Panc1 (cell line): ENCODE results near the gene NOX3. TPM values are rescaled to one million over a fixed set of nuclear protein-coding genes. Genes with fewer than 3 reads are reported as not detected.

Source experiments
- ATAC-seq: fragments of 200-7000 bp; cut with Tn5 transposase; 2 replicates; pipeline ENCODE4 v1.9.1; 2020; ENCODE audit warnings: mild to moderate bottlenecking, moderate library complexity
- BruUV-seq: library from RNA; stranded (reverse); fragments of 400-500 nt; replicated peaks from 2 replicates; lab custom pipeline; 2021; lab: Mats Ljungman, UMichigan
- CTCF ChIA-PET: fragments of 300-600 bp; sonication (Branson Sonifier 250); formaldehyde crosslinking; loops from one replicate; lab custom pipeline; 2022; ENCODE audit warnings: antibody characterized with exemption; lab: Charles Lee
- POLR2A ChIA-PET: fragments of 300-600 bp; sonication (Branson Sonifier 250); formaldehyde crosslinking; loops from one replicate; lab custom pipeline; 2022; ENCODE audit warnings: antibody characterized with exemption; lab: Charles Lee
- DNase-seq: peaks from one replicate; pipeline ENCODE4 v3.0.0-alpha.2; 2010; ENCODE audit warnings: low read depth, low spot score
- H3K27ac ChIP-seq: 2 replicates; pipeline ENCODE4 v1.5.1; 2011; ENCODE audit warnings: mild to moderate bottlenecking, low read length, inconsistent platforms
- H3K27me3 ChIP-seq: fragments of 200-500 bp; sonication (Bioruptor generic); 2 replicates; pipeline ENCODE4 v1.6.0; 2014; ENCODE audit warnings: low read length, inconsistent platforms; ENCODE audit not compliant: control insufficient read depth, insufficient read depth
- H3K36me3 ChIP-seq: fragments of 200-500 bp; sonication (Bioruptor generic); 2 replicates; pipeline ENCODE4 v1.5.1; 2014; ENCODE audit warnings: inconsistent platforms, mild to moderate bottlenecking, low read length, moderate library complexity; ENCODE audit not compliant: control insufficient read depth, insufficient read depth
- H3K4me1 ChIP-seq: 2 replicates; pipeline ENCODE4 v1.5.1; 2011; ENCODE audit warnings: inconsistent platforms, mild to moderate bottlenecking, low read length, moderate library complexity; ENCODE audit not compliant: control insufficient read depth, insufficient read depth
- H3K4me3 ChIP-seq, 2 experiments: 2 replicates each; pipeline ENCODE4 v1.5.1; 2011 to 2012; ENCODE audit warnings: low read depth in 2 of 2, low read length in 2 of 2, mild to moderate bottlenecking in 2 of 2, inconsistent platforms in 1 of 2, moderate library complexity in 1 of 2
- H3K9me3 ChIP-seq: fragments of 200-500 bp; sonication (Bioruptor generic); 2 replicates; pipeline ENCODE4 v1.5.1; 2014; ENCODE audit warnings: low read depth, mild to moderate bottlenecking, inconsistent platforms, low read length, moderate library complexity; ENCODE audit not compliant: control insufficient read depth, insufficient read depth
- CTCF ChIP-seq: fragments of 450-650 bp; IDR thresholded peaks from 2 replicates; pipeline ENCODE4 v1.5.1; 2017; ENCODE audit warnings: mild to moderate bottlenecking
- POLR2AphosphoS5 ChIP-seq: IDR thresholded peaks from 2 replicates; pipeline ENCODE4 v1.6.1; 2012; ENCODE audit warnings: mild to moderate bottlenecking, low read depth, low read length, moderate library complexity
- SIN3A ChIP-seq: IDR thresholded peaks from 2 replicates; pipeline ENCODE4 v1.6.1; 2012; ENCODE audit warnings: low read depth, mild to moderate bottlenecking, low read length, moderate library complexity, borderline replicate concordance; ENCODE audit not compliant: insufficient read depth
- TCF7L2 ChIP-seq: IDR thresholded peaks from 2 replicates; pipeline ENCODE4 v1.6.1; 2011; ENCODE audit warnings: mild to moderate bottlenecking, low read depth, low read length, inconsistent platforms
- in situ Hi-C: cut with HindIII; loops from 2 replicates; pipeline ENCODE4 v1.10.0; 2016; ENCODE audit warnings: low sequenced_read_pairs, low pct_unique_long_range_greater_than_20kb
- intact Hi-C: fragments of 100-400 bp; cut with micrococcal nuclease; formaldehyde crosslinking; loops from one replicate; pipeline ENCODE4 v1.10.0; 2022; ENCODE audit not compliant: unreplicated experiment
- total RNA-seq: library from RNA; stranded (reverse); gene quantifications from one replicate; pipeline ENCODE4 v1.2.1, GENCODE V29; 2021; ENCODE audit not compliant: unreplicated experiment
- TF ChIP-seq, protein P1 (sequence below), 2 experiments: IDR thresholded peaks; 2 replicates each; pipeline ENCODE4 v1.6.1; 2011 to 2012; ENCODE audit warnings: low read depth in 2 of 2, control low read depth in 1 of 2, low read length in 1 of 2, mild to moderate bottlenecking in 1 of 2, moderate library complexity in 1 of 2; ENCODE audit not compliant: insufficient read depth in 1 of 2

The NOX3 gene
- total RNA-seq, 1 experiment from 2014 or later: not detected

DNA sequence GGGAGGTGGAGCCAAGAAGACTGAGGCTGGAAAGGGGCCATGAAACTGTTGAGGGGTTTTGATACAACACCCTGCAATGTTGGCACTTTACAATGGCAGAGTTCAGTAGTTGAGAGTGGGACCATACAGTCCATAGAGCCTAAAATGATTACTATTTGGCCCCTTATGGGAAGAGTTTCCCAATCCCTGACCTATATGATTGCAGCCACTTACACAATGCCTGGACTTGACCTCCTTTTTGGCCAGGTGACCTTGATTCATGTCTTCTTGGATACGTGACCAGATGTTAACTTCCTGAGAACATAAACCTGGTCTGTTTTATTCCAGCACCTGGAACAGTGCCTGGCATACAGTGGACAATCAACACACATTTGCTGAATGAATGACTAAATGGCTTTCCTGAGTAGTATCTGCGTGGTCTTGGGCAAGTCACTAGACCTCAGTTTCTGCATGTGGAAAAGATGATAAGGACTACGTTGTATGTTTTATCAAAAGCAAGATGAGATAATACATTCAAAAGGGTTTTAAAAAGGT, 58.4 kb downstream of the NOX3 start:
- no peak for DNase-seq
- intact Hi-C loops: no loop called here
- Histone ChIP-seq H3K4me1 (no peaks in the 10 kb centered on the region; the same call in 1 of the 2 replicates), H3K4me3 (no peak overlapping the region), H3K36me3 (no peaks in the 10 kb centered on the region), H3K27ac (no peak overlapping the region), H3K27me3 (no peaks in the 10 kb centered on the region), H3K9me3 (no peaks in the 10 kb centered on the region)
- POLR2A ChIA-PET: no interaction called here
- no peak for ATAC-seq
- CTCF ChIA-PET: no interaction called here
- in situ Hi-C loops: no loop called here
- no TSS peak for BruUV-seq
- no peak for TF ChIP-seq CTCF

GRCh38 chr6:155396605-155397004, 59.0 kb downstream of the NOX3 start:
- ChIA-PET CTCF (interaction anchor here (0.6 kb wide), 1 partner anchor 337 kb away, joined by 3 read pairs; no protein-coding TSS in a partner anchor), POLR2A (no interaction called here)
- Histone ChIP-seq H3K4me1 (no peaks in the 10 kb centered on the region; the same call in 1 of the 2 replicates), H3K27me3 (no peaks in the 10 kb centered on the region), H3K4me3 (no peak overlapping the region), H3K36me3 (no peaks in the 10 kb centered on the region), H3K27ac (no peak overlapping the region), H3K9me3 (no peaks in the 10 kb centered on the region)
- no peak for DNase-seq
- no TSS peak for BruUV-seq
- intact Hi-C loops (no loop called here), in situ Hi-C loops (no loop called here)
- TF ChIP-seq TCF7L2 (no peak), CTCF (no peak), POLR2AphosphoS5 (no peak), SIN3A (no peak)
- TF ChIP-seq, protein P1, sequence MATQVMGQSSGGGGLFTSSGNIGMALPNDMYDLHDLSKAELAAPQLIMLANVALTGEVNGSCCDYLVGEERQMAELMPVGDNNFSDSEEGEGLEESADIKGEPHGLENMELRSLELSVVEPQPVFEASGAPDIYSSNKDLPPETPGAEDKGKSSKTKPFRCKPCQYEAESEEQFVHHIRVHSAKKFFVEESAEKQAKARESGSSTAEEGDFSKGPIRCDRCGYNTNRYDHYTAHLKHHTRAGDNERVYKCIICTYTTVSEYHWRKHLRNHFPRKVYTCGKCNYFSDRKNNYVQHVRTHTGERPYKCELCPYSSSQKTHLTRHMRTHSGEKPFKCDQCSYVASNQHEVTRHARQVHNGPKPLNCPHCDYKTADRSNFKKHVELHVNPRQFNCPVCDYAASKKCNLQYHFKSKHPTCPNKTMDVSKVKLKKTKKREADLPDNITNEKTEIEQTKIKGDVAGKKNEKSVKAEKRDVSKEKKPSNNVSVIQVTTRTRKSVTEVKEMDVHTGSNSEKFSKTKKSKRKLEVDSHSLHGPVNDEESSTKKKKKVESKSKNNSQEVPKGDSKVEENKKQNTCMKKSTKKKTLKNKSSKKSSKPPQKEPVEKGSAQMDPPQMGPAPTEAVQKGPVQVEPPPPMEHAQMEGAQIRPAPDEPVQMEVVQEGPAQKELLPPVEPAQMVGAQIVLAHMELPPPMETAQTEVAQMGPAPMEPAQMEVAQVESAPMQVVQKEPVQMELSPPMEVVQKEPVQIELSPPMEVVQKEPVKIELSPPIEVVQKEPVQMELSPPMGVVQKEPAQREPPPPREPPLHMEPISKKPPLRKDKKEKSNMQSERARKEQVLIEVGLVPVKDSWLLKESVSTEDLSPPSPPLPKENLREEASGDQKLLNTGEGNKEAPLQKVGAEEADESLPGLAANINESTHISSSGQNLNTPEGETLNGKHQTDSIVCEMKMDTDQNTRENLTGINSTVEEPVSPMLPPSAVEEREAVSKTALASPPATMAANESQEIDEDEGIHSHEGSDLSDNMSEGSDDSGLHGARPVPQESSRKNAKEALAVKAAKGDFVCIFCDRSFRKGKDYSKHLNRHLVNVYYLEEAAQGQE (IDR thresholded peaks at IDR 0.05; ENCODE audit: insufficient read depth in 1 of 2, low read depth in 2 of 2, low read length in 1 of 2): no peak
- no peak for ATAC-seq
